ENCODE results near the gene CD247. TPM values are rescaled to one million over a fixed set of nuclear protein-coding genes. Genes with fewer than 3 reads are reported as not detected.
A peak's percentile ranks its signal among the peaks of the same experiment; 100 is the strongest.

CD247 gene
- total RNA-seq, 1 donor from 2014 or later, result 6.5 TPM

- no peak for DNase-seq (ENCODE audit: low spot score)
Observed at GRCh38 chr1:167542109-167543032, 24.0 kb upstream of the CD247 start.

GRCh38 chr1:167541610-167542009 is 23.3 kb upstream of the CD247 start:
- no peak for DNase-seq (ENCODE audit: low spot score)

DNA sequence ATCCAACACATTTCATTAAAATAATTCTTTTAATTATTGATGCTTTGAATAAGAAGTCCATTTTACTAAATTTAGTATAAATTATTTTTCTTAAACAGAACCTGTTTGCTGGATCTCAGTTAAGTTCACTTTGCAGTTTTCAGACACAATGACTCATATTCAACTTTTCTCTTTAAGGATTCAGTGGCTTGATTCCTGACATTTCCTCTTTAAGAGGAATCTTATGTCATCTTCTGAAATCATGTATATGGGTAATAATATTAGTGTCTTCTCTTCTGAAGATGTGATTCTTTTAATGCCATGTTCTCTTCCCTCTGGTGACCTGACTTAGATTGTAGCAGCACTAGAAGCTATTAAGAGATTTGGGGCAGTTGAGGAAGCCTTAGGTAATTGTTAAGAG is 22.7 kb upstream of the CD247 start:
- DNase-seq (ENCODE audit: low spot score), result no peak

DNA sequence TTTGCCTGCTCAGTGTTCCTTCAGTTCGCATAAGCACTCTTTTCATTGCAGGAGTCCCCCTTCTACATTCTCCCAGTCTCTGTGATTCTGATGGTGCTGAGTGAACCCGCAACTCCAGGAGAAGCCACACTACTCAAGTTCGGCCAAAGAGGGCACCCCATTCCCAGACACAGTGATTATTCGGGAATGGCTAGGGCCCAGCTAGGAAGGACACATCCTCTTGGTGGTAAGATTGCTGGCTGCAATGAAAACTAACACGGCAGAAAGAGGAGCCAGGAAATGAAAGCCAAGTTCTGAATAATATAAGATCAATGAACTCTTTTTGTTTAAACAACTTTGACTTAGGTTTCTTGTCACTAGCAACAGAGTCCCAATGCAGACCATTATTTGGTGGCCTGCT is 20.3 kb upstream of the CD247 start:
- DNase-seq (ENCODE audit: low spot score), result no peak

GRCh38 chr1:167533851-167534300 is 15.5 kb upstream of the CD247 start:
- DNase-seq (ENCODE audit: low spot score), result peak; percentile 73

GRCh38 chr1:167532964-167533824 is 14.9 kb upstream of the CD247 start:
- DNase-seq (ENCODE audit: low spot score), result no peak

- DNase-seq (ENCODE audit: low spot score), result no peak
Observed at GRCh38 chr1:167532375-167532774, 14.0 kb upstream of the CD247 start.

DNA sequence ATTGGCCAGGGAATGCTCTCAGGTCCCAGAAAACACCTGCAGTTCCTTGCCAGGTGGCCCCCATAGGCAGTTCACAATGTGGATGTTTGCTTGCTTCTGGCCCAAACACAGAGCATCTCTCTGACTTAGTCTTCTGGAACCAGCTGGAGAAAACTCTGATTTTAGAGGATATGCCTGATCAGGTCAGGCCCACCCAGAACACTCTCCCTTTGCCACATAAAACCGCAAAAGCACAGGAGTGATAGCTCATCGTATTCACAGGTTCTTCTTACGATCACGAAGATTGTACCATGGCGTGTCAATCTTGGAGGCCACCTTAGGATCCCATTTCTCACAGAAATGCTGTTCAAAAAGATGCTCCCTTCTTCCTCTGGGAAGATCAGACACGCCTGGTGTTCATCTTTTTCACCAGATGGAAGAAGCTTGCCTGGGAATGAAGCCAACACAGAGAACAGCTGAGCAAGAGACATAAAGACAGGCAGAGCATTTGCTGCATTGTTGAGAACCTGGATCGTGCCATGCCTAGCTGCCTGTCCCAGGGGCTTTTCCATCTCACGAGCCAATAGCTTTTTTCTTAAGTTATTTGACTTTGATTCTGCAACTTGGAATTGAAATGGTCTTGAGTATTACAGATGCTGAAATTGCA is 11.6 kb upstream of the CD247 start:
- peak; percentile 91 for DNase-seq (ENCODE audit: low spot score)

DNA sequence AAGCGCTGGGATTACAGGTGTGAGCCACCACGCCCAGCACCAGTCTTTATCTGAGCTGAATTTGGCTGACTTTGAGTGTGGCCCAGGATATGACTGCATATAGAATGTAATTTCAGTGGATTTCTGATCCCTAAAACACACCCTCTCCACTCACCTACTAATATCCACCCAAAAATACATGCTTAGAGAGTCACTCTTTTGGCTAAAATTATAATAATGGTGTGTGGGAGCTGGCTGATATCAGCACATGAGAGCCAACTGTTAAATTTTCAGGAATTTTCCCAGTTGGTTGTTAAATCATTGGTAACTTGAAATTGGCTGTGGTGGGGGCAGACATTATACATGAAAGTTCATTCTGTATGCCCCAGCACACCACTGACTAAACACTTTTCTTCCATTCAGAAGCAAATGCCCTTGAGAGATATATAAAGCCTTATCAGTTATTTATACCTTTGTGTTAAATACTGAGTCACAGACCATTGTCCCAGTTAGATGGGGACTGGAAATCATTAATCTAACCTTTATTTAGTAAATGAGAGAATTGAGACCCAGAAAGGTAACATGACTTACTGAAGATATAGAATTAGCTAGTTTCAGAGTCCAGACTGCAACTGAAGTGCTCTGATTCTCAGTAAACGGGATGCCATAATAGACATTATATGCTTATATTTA is 9.9 kb upstream of the CD247 start:
- no peak for DNase-seq (ENCODE audit: low spot score)

DNA sequence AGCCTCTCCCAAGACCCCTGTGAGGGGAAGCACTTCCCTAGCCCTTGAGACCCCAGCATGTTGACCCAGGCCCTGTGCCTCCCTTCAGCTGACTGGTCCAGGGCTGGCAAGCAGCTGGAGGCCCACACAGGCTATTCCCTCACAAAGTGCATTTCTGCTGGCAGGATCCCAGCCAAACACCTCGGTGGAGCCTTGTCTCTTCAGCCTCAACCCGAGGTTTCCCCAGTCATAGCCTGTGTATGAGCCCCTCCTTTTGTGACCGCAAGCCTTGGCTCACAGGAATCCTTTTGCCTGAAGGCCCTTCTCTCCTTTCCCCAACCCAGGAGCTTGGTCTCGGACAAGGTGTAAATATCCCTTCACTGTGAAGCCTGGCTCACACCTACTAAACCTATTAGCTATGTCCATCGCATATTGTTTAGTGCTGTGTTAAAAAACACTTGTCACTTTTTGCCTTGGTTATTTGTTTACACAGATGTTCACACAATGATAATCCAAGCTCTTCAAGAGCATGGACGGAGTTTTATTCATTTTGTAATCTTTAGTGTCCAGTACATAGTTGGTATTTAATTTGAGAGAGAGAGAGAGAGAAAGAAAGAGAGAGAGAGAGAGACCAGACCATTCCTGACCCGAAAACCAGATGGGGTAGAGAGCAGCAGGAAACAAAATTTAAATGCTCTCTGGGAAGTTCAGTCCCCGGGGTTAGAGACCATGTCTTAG is 8.5 kb upstream of the CD247 start:
- DNase-seq (ENCODE audit: low spot score), result no peak

DNA sequence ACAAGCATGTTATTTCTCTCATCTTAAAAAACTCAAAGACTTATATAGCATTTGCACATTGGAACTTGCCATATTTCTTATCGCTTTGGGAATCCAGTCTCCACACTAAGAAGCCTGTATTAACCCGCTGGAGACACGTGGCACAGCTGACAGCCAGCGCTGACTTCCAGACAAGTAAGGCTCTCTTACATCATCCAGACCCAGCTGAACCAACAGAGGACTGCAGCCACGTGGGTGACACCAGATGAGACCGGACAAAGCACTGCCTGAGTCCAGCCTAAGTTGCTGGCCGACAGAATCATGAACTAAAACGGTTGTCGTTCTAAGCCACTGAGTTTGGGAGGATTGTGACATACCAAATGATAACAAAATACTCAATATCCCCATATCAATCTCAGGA is 6.3 kb upstream of the CD247 start:
- no peak for DNase-seq (ENCODE audit: low spot score)

DNA sequence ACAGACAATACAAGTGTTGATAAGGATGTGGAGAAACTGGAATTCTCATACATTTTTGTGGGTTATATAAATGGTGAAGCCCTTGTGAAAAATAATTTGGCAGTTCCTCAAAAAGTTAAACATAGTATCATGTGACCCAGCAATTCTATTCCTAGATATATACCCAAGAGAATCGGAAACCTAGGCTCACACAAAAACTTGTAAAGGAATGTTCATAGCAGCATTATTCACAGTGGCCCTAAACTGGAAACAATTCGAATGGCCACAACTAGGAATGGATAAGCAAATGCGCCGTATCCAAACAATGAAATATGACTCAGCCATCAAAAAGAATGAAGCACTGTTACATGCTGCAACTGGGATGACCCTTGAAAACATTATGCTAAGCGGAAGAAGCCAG is 3.9 kb upstream of the CD247 start:
- DNase-seq (ENCODE audit: low spot score), result no peak

GRCh38 chr1:167520711-167521206 is 2.4 kb upstream of the CD247 start:
- DNase-seq (ENCODE audit: low spot score), result no peak

- DNase-seq (ENCODE audit: low spot score), result no peak
Observed at GRCh38 chr1:167517535-167518330, 596 bp downstream of the CD247 start.

GRCh38 chr1:167516404-167517388 is 1.6 kb downstream of the CD247 start:
- no peak for DNase-seq (ENCODE audit: low spot score)

DNA sequence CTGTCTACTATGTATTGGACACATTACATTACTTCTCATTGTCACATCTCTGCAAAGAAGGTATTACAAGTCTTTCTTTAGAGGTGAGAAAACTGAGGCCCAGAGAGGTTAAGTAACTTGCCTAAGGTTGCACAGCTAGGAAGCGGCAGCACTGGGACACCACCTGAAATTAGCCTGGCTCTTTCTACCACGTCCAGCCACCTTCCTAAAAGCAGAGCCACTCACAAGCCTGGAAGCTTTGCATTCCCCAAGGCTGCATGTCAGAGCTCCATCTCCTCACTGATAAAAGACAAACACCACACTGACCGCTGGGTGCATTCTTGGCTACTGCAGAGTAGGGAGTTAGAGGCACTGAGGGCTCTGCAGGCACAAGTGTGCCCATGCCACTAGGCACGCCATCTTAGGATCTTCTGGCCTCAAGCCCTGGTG is 2.4 kb downstream of the CD247 start:
- DNase-seq (ENCODE audit: low spot score), result no peak

- no peak for DNase-seq (ENCODE audit: low spot score)
Observed at GRCh38 chr1:167515461-167515860, 2.9 kb downstream of the CD247 start.

- DNase-seq (ENCODE audit: low spot score), result no peak
Observed at GRCh38 chr1:167514288-167514687, 4.0 kb downstream of the CD247 start.
